ENCODE results near the gene ADNP2. TPM values are rescaled to one million over a fixed set of nuclear protein-coding genes. Genes with fewer than 3 reads are reported as not detected.

ADNP2 gene
- polyA plus RNA-seq, 4 donors: 6.5 to 15.8 (median 7.8) TPM

GRCh38 chr18:80166725-80167124 lies 57.7 kb downstream of the ADNP2 start:
- Histone ChIP-seq H3K27me3 (ENCODE audit: control insufficient read depth in 3 of 3, insufficient read depth in 3 of 3, low read length in 3 of 3) (no peaks in the 10 kb centered on the region), H3K36me3 (ENCODE audit: control insufficient read depth in 3 of 3, insufficient read depth in 2 of 3, low read depth in 1 of 3, low read length in 3 of 3) (peaks cover 0 to 8% (median 0%) of the 10 kb centered on the region in 3 donors), H3K9me3 (ENCODE audit: control insufficient read depth in 2 of 2, insufficient read depth in 1 of 2, low read depth in 1 of 2, low read length in 1 of 2) (peaks cover 0 to 18% of the 10 kb centered on the region in 2 donors), H3K27ac (ENCODE audit: low read depth in 1 of 3, low read length in 2 of 3) (no peak overlapping the region), H3K4me3 (ENCODE audit: low read depth in 1 of 3, low read length in 3 of 3) (no peak overlapping the region), H3K4me1 (ENCODE audit: control insufficient read depth in 3 of 3, insufficient read depth in 2 of 3, low read depth in 1 of 3, low read length in 2 of 3) (no peaks in the 10 kb centered on the region)
- DNase-seq (no peak), FAIRE-seq (no peak)
- 82 to 91% (median 85%) methylated on average over 6 of the region's 6 CpGs for WGBS, 3 donors

GRCh38 chr18:80167331-80167730 lies 58.3 kb downstream of the ADNP2 start:
- no peaks in the 10 kb centered on the region for H3K27me3 ChIP-seq (ENCODE audit: control insufficient read depth in 3 of 3, insufficient read depth in 3 of 3, low read length in 3 of 3)
- no peak for DNase-seq
- H3K4me1 ChIP-seq (ENCODE audit: control insufficient read depth in 3 of 3, insufficient read depth in 2 of 3, low read depth in 1 of 3, low read length in 2 of 3): no peaks in the 10 kb centered on the region
- H3K27ac ChIP-seq (ENCODE audit: low read depth in 1 of 3, low read length in 2 of 3): no peak overlapping the region
- no peak overlapping the region for H3K4me3 ChIP-seq (ENCODE audit: low read depth in 1 of 3, low read length in 3 of 3)
- H3K36me3 ChIP-seq (ENCODE audit: control insufficient read depth in 3 of 3, insufficient read depth in 2 of 3, low read depth in 1 of 3, low read length in 3 of 3): peaks cover 0 to 8% (median 0%) of the 10 kb centered on the region in 3 donors
- 90 to 91% (median 91%) methylated on average over 9 of the region's 9 CpGs for WGBS, 3 donors
- no peak for FAIRE-seq
- H3K9me3 ChIP-seq (ENCODE audit: control insufficient read depth in 2 of 2, insufficient read depth in 1 of 2, low read depth in 1 of 2, low read length in 1 of 2): peaks cover 0 to 18% of the 10 kb centered on the region in 2 donors

GRCh38 chr18:80167931-80168330 lies 58.9 kb downstream of the ADNP2 start:
- Histone ChIP-seq H3K4me1 (ENCODE audit: control insufficient read depth in 3 of 3, insufficient read depth in 2 of 3, low read depth in 1 of 3, low read length in 2 of 3) (no peaks in the 10 kb centered on the region), H3K27me3 (ENCODE audit: control insufficient read depth in 3 of 3, insufficient read depth in 3 of 3, low read length in 3 of 3) (no peaks in the 10 kb centered on the region), H3K4me3 (ENCODE audit: low read depth in 1 of 3, low read length in 3 of 3) (no peak overlapping the region), H3K9me3 (ENCODE audit: control insufficient read depth in 2 of 2, insufficient read depth in 1 of 2, low read depth in 1 of 2, low read length in 1 of 2) (peaks cover 0 to 18% of the 10 kb centered on the region in 2 donors), H3K27ac (ENCODE audit: low read depth in 1 of 3, low read length in 2 of 3) (no peak overlapping the region), H3K36me3 (ENCODE audit: control insufficient read depth in 3 of 3, insufficient read depth in 2 of 3, low read depth in 1 of 3, low read length in 3 of 3) (peaks cover 0 to 5% (median 0%) of the 10 kb centered on the region in 3 donors)
- FAIRE-seq (no peak), DNase-seq (no peak)
- 65 to 73% (median 71%) methylated on average over 13 of the region's 13 CpGs for WGBS, 3 donors

- no peak for FAIRE-seq
- 81 to 88% (median 86%) methylated on average over 2 of the region's 2 CpGs for WGBS, 3 donors
Observed at GRCh38 chr18:80168346-80168745, 59.3 kb downstream of the ADNP2 start.

GRCh38 chr18:80168982-80169381 lies 59.9 kb downstream of the ADNP2 start:
- DNase-seq (no peak), FAIRE-seq (no peak)
- no peak overlapping the region for H3K4me3 ChIP-seq (ENCODE audit: low read depth in 1 of 3, low read length in 3 of 3)
- H3K4me1 ChIP-seq (ENCODE audit: control insufficient read depth in 3 of 3, insufficient read depth in 2 of 3, low read depth in 1 of 3, low read length in 2 of 3): no peaks in the 10 kb centered on the region
- no peak overlapping the region for H3K27ac ChIP-seq (ENCODE audit: low read depth in 1 of 3, low read length in 2 of 3)
- H3K27me3 ChIP-seq (ENCODE audit: control insufficient read depth in 3 of 3, insufficient read depth in 3 of 3, low read length in 3 of 3): no peaks in the 10 kb centered on the region
- peaks cover 0 to 14% of the 10 kb centered on the region in 2 donors for H3K9me3 ChIP-seq (ENCODE audit: control insufficient read depth in 2 of 2, insufficient read depth in 1 of 2, low read depth in 1 of 2, low read length in 1 of 2)
- 86 to 89% (median 89%) methylated on average over 15 of the region's 15 CpGs for WGBS, 3 donors
- H3K36me3 ChIP-seq (ENCODE audit: control insufficient read depth in 3 of 3, insufficient read depth in 2 of 3, low read depth in 1 of 3, low read length in 3 of 3): peaks cover 0 to 2% (median 0%) of the 10 kb centered on the region in 3 donors

More at GRCh38 chr18:80168346-80168745, 59.3 kb downstream of the ADNP2 start:
- Histone ChIP-seq H3K27me3 (ENCODE audit: control insufficient read depth in 3 of 3, insufficient read depth in 3 of 3, low read length in 3 of 3) (no peaks in the 10 kb centered on the region), H3K27ac (ENCODE audit: low read depth in 1 of 3, low read length in 2 of 3) (no peak overlapping the region), H3K4me1 (ENCODE audit: control insufficient read depth in 3 of 3, insufficient read depth in 2 of 3, low read depth in 1 of 3, low read length in 2 of 3) (no peaks in the 10 kb centered on the region), H3K36me3 (ENCODE audit: control insufficient read depth in 3 of 3, insufficient read depth in 2 of 3, low read depth in 1 of 3, low read length in 3 of 3) (peaks cover 0 to 2% (median 0%) of the 10 kb centered on the region in 3 donors), H3K4me3 (ENCODE audit: low read depth in 1 of 3, low read length in 3 of 3) (no peak overlapping the region), H3K9me3 (ENCODE audit: control insufficient read depth in 2 of 2, insufficient read depth in 1 of 2, low read depth in 1 of 2, low read length in 1 of 2) (peaks cover 0 to 18% of the 10 kb centered on the region in 2 donors)
- DNase-seq: no peak

- Histone ChIP-seq H3K9me3 (ENCODE audit: control insufficient read depth in 2 of 2, insufficient read depth in 1 of 2, low read depth in 1 of 2, low read length in 1 of 2) (peaks cover 0 to 8% of the 10 kb centered on the region in 2 donors), H3K4me3 (ENCODE audit: low read depth in 1 of 3, low read length in 3 of 3) (no peak overlapping the region), H3K4me1 (ENCODE audit: control insufficient read depth in 3 of 3, insufficient read depth in 2 of 3, low read depth in 1 of 3, low read length in 2 of 3) (no peaks in the 10 kb centered on the region), H3K36me3 (ENCODE audit: control insufficient read depth in 3 of 3, insufficient read depth in 2 of 3, low read depth in 1 of 3, low read length in 3 of 3) (peaks cover 0 to 2% (median 0%) of the 10 kb centered on the region in 3 donors), H3K27ac (ENCODE audit: low read depth in 1 of 3, low read length in 2 of 3) (no peak overlapping the region), H3K27me3 (ENCODE audit: control insufficient read depth in 3 of 3, insufficient read depth in 3 of 3, low read length in 3 of 3) (no peaks in the 10 kb centered on the region)
- FAIRE-seq (no peak), DNase-seq (no peak)
- WGBS, 3 donors: 85 to 92% (median 89%) methylated on average over 17 of the region's 17 CpGs
Observed at GRCh38 chr18:80169607-80170006, 60.5 kb downstream of the ADNP2 start.

GRCh38 chr18:80170395-80171053 lies 61.5 kb downstream of the ADNP2 start:
- Histone ChIP-seq H3K27ac (ENCODE audit: low read depth in 1 of 3, low read length in 2 of 3) (no peak overlapping the region), H3K27me3 (ENCODE audit: control insufficient read depth in 3 of 3, insufficient read depth in 3 of 3, low read length in 3 of 3) (no peaks in the 10 kb centered on the region), H3K4me3 (ENCODE audit: low read depth in 1 of 3, low read length in 3 of 3) (no peak overlapping the region), H3K36me3 (ENCODE audit: control insufficient read depth in 3 of 3, insufficient read depth in 2 of 3, low read depth in 1 of 3, low read length in 3 of 3) (peaks cover 0 to 2% (median 0%) of the 10 kb centered on the region in 3 donors), H3K4me1 (ENCODE audit: control insufficient read depth in 3 of 3, insufficient read depth in 2 of 3, low read depth in 1 of 3, low read length in 2 of 3) (no peaks in the 10 kb centered on the region), H3K9me3 (ENCODE audit: control insufficient read depth in 2 of 2, insufficient read depth in 1 of 2, low read depth in 1 of 2, low read length in 1 of 2) (peaks cover 0 to 3% of the 10 kb centered on the region in 2 donors)
- WGBS, 3 donors: 86 to 88% (median 88%) methylated on average over 7 of the region's 7 CpGs
- no peak for FAIRE-seq
- DNase-seq: no peak

- DNase-seq (peak in 1 of 2 donors; percentile 45), FAIRE-seq (no peak)
- no peaks in the 10 kb centered on the region for H3K9me3 ChIP-seq (ENCODE audit: control insufficient read depth in 2 of 2, insufficient read depth in 1 of 2, low read depth in 1 of 2, low read length in 1 of 2)
Observed at GRCh38 chr18:80171054-80171872, 62.2 kb downstream of the ADNP2 start.

More at GRCh38 chr18:80171054-80171872, 62.2 kb downstream of the ADNP2 start:
- WGBS, 3 donors: 36 to 53% (median 49%) methylated on average over 23 of the region's 23 CpGs
- Histone ChIP-seq H3K4me3 (ENCODE audit: low read depth in 1 of 3, low read length in 3 of 3) (no peak overlapping the region), H3K36me3 (ENCODE audit: control insufficient read depth in 3 of 3, insufficient read depth in 2 of 3, low read depth in 1 of 3, low read length in 3 of 3) (peaks cover 0 to 2% (median 0%) of the 10 kb centered on the region in 3 donors), H3K27me3 (ENCODE audit: control insufficient read depth in 3 of 3, insufficient read depth in 3 of 3, low read length in 3 of 3) (no peaks in the 10 kb centered on the region), H3K27ac (ENCODE audit: low read depth in 1 of 3, low read length in 2 of 3) (no peak overlapping the region), H3K4me1 (ENCODE audit: control insufficient read depth in 3 of 3, insufficient read depth in 2 of 3, low read depth in 1 of 3, low read length in 2 of 3) (no peaks in the 10 kb centered on the region)
